HG03442 (cell line): ENCODE results near the gene KHDRBS2.

Experiments used
- ATAC-seq: cut with Tn5 transposase; IDR thresholded peaks from one replicate; pipeline ENCODE4 v1.9.1; 2021; ENCODE audit warnings: mild to moderate bottlenecking, moderate library complexity; ENCODE audit not compliant: unreplicated experiment

The KHDRBS2 gene

DNA sequence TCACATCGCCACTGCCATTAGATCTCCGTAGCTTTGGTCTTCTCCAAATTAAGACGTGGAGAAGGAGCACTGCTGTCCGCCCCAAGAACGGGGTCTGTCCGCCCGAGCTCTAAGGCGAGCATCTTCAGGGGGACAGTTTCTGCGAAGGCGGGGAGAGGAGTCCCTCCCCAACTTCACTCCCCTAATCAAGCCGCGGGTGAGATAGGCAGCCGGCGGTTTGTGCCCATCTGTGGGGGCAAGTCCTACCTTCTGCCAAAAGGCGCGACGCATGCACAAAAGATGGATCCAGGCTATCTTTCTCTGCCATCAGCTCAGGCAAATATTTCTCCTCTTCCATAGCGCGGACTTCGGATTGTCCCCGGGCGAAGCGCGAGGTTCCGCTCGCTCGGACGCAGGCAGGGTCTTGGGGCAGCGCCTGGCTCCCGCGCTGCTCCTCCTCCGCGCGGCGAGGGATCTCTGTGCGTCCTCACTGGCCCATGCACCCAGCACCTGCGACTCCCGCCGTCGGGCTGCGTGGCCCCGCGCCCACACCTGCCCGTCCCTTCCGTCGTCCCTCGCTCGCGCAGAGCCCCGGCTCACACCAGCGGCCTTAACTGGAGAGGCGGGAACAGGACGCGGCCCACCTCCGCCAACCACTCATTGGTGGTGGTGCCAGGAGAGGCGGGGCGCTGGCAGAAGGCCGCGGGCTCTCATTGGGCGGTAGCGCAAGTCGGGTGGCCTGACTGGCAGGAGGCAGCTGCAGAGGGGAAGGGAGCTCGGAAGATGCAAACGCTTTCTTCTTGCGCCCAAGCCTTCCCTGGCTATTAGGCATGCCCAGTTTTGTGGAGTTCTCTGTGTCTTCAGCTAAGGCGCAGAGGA, at the start of gene KHDRBS2:
KHDRBS2 (minus strand) TSS at position 614 of the 858 bp plus-strand sequence.
- peak; percentile 100 for ATAC-seq

GRCh38 chr6:62328607-62329006, 42.6 kb upstream of the KHDRBS2 start:
- ATAC-seq, result no peak

DNA sequence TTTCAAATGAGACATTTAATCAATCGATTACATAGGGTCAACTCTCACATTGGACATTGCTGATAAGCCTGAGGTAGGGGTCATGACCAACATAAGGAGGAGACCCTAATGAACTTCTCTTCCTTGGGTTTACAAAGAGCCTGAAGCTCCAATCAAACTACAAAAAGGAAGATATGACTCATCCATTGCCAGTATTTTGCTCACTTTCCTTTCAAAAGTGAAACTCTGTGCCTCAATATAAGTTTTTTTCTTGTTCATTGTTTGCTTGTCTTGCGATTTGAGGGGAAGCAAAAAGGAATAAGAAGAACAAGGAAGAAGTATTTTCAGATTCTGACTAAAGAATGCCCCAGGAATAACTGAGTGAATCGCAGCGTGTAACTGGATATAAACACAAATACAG, 38.8 kb upstream of the KHDRBS2 start:
- no peak for ATAC-seq

DNA sequence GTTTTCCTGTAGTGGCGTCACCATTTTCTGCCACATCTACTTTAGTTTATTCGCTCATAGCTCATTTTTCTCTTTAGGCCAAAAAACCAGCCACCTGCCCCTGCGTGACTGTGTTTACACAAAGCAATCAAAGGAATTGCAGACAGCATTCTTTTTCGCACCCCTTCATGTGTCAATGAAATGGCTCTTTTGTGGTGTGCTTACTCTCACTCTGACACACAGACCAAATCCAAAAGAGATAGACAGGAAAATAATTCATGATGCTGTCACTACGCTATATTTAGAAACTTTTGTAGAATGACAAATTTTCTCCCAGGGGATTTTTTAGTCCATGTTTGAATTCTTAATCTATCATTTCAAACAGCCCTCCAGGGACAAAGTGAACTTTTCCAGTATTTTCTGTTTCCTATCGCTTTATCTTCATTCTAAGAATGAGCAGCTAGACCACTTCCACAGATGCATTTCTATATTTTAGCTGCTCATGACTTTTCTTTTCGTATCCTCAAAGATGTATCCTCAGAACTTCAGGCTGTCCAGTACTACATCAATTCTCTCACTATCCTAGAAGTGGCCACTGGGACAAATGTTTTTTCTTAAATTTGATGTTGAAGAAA, 37.9 kb upstream of the KHDRBS2 start:
- ATAC-seq, result no peak

DNA sequence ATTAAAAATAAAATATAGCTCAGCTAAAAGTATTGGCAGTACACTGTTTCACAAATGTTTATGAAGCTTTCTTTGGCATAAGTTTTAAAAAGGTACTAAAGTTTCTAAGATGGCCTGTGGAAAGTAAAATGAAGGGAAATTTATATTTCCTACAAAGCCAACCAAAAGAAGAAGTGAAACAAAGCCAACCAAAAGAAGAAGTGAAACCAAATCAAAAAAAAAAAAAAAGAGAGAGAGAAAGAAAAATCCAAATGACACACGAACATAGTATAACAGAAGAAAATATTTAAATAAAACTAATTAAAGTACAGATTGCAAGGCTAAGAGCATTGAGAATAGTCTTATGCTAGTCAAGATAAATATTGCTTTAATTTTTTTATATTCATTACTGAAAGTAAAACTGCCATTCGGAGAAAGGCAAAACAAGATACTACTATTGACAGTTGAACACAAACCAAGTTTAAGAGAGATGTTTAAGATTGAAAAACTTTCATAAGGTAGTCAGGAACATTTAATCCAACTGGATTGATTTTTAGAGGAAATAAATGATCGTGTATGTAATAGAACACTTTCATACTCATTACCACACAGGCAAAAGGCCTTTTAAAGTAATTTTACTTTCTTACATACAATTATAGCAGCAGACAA, 12.8 kb upstream of the KHDRBS2 start:
- peak; percentile 94 for ATAC-seq

GRCh38 chr6:62296541-62296940, 10.5 kb upstream of the KHDRBS2 start:
- ATAC-seq, result no peak

GRCh38 chr6:62288974-62289373, 2.9 kb upstream of the KHDRBS2 start:
- no peak for ATAC-seq

- ATAC-seq, result no peak
Observed at GRCh38 chr6:62288562-62288961, 2.5 kb upstream of the KHDRBS2 start.

- no peak for ATAC-seq
Observed at GRCh38 chr6:62286470-62286843, 432 bp upstream of the KHDRBS2 start.

- no peak for ATAC-seq
Observed at GRCh38 chr6:62284725-62285124, 1.3 kb downstream of the KHDRBS2 start.

DNA sequence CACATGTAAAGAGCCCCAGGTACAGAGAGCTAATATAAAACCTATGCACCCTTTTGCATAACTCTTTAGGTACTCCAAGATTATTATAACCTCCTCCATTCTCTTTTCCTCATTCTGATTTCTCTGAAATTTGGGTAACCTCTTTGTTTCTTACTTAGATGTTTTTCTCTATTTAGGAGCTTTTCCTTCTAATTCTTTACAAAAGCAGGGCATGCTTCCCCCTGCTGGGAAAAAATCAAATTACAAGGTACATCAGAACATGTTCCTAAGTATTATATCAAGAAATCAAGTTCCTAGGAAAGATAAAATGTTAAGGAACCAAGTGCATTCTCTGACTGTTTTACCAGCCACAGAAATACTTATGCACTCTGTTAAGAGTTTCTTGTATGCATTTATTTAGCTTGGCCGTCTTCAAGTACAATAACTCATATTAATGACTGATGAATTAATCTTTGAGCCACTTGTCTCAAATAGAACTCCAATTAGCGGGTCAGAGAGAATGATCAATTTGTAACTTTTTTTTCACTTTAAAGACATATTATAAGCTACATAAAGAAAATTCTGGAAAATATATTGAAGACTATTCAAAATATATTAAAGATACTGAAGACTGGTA, 2.1 kb downstream of the KHDRBS2 start:
- ATAC-seq, result no peak

DNA sequence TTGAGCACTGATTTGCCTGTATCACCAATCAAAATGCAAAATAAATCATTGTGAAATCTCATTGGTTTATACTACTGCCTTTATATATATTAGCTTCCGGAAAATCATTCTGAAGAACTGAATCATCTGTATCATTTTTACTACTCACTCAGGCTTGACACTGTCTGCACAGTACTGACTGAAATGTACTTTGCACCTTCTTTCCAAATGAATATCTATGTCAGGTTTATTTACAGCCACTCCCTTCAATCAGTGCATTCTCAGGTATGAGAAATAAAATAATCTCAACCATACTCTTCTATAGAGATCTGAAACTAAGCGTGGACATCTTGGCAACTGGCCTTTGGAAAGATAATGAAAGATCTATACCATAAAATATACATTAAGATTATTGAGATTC, 2.7 kb downstream of the KHDRBS2 start:
- ATAC-seq, result no peak

GRCh38 chr6:62280099-62280498, 5.9 kb downstream of the KHDRBS2 start:
- ATAC-seq, result no peak

- no peak for ATAC-seq
Observed at GRCh38 chr6:62272114-62272513, 13.9 kb downstream of the KHDRBS2 start.

DNA sequence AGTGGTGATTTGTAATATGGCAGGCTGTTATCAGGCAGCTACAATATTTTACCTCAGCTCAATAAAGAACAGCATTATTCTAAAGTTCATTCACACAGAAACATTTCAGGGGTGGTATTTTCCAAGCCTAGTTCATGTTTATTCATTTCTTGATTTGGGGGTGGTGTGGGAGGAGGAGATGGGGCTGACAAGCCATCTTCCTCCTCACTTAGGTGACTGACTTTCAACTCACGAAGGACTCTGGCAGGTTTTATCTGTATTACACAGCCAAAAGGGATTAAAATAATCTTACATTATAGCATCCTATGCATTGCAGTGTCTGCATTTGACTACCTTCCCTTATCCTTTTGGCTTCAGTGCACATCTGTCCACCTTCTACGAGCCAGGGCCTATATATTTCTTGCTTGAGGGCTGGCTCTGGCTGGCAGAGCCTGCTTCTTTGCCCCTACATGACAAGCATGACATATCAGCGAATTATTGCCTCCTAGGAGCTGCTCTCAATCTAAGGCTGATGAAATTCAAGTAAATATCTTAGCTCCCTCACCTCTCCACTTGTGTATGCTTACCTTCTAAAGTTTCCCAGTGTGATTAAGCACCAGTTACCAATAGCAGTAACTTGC, 20.0 kb downstream of the KHDRBS2 start:
- ATAC-seq, result no peak

- no peak for ATAC-seq
Observed at GRCh38 chr6:62262283-62262682, 23.7 kb downstream of the KHDRBS2 start.

DNA sequence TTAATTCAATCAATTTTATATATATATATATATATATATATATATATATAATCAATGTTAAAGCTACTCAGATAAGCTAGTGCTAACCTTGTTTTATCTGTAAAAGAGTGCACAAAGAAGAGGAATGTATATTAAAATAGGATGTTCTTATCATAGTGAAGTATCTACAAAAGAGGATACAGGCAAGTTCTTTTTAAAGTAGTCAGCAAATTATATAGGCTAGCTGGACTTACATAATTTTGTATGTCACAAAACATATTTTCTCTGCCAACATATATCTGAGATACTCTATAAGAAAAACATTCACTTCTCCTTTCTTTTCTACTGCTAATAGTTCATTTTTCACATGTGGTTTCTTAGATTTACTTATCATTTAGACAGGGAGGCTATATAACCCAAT, 39.9 kb downstream of the KHDRBS2 start:
- ATAC-seq, result no peak

DNA sequence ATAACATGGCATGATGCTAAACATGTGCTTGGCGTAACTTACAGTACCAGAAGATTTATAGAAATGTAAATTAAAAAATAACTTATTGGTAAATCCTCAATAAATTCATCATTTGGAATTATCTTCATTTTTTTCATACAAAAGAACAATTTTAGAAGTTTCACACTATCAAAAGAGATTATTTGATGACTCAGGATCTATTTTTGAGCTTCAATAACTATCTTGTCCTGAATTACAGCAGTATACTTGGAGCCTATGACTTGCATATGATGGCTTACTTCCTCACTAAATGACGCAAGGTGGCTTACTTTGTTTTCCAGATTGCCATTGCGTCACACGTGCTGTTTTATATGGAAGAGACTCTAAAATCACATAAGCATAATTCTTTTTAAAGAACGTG, 49.2 kb downstream of the KHDRBS2 start:
- ATAC-seq, result no peak

GRCh38 chr6:62229231-62229630, 56.8 kb downstream of the KHDRBS2 start:
- no peak for ATAC-seq

DNA sequence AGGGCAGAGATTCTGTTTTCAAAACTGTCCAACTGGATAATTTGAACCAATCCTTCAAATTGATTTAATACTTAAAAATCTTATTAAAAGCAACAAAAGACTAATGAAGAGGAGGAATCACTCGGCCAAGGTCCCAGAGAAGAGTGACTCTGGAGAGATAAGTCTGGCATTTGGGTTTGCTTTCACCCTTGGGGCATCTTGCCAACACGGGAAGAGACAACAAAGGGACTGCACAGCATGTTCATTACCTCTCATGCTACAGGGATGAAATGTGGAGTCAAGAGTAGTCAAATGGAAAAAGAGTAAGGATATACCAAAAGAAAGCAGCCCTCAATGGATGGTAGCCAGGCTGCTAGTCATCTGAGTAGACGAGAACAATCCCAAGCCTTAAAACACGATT, 68.2 kb downstream of the KHDRBS2 start:
- ATAC-seq, result no peak

- ATAC-seq, result no peak
Observed at GRCh38 chr6:62202078-62202477, 83.9 kb downstream of the KHDRBS2 start.
